CD4-positive, alpha-beta T cell treated with Interleukin-17A for 1 hour (primary cell): ENCODE results near the gene ADCY4.
A peak's percentile ranks its signal among the peaks of the same experiment; 100 is the strongest.
"Not testable (repeated sequence)": the region's sequence is repeated elsewhere in the genome, so short reads cannot be mapped to it uniquely, and the experiment has no call there.

ENCODE experiments used
- DNase-seq: peaks from one replicate; pipeline ENCODE4 v3.0.0-alpha.2; 2020

Gene ADCY4

GRCh38 chr14:24334431-24335291 is at the start of gene ADCY4:
ADCY4 (minus strand) TSS chr14:24335071; CDS start chr14:24334652, 419 bp downstream.
- DNase-seq, result no peak

GRCh38 chr14:24384169-24384568 is 49.3 kb upstream of the ADCY4 start:
- no peak for DNase-seq

- no peak for DNase-seq
Measured at GRCh38 chr14:24382064-24382371, 47.1 kb upstream of the ADCY4 start.

GRCh38 chr14:24381363-24382063 is 46.6 kb upstream of the ADCY4 start:
- DNase-seq, result no peak

GRCh38 chr14:24379907-24380730 is 45.2 kb upstream of the ADCY4 start:
- DNase-seq, result no peak

GRCh38 chr14:24378981-24379906 is 44.4 kb upstream of the ADCY4 start:
- no peak for DNase-seq

GRCh38 chr14:24378327-24378726 is 43.5 kb upstream of the ADCY4 start:
- no peak for DNase-seq

- no peak for DNase-seq
Measured at GRCh38 chr14:24377657-24378056, 42.8 kb upstream of the ADCY4 start.

- DNase-seq, result no peak
Measured at GRCh38 chr14:24377126-24377525, 42.3 kb upstream of the ADCY4 start.

GRCh38 chr14:24376448-24377070 is 41.7 kb upstream of the ADCY4 start:
- no peak for DNase-seq

- no peak for DNase-seq
Measured at GRCh38 chr14:24372701-24373416, 38.0 kb upstream of the ADCY4 start.

- not testable (repeated sequence) for DNase-seq
Measured at GRCh38 chr14:24371605-24372004, 36.7 kb upstream of the ADCY4 start.

- DNase-seq, result no peak
Measured at GRCh38 chr14:24370748-24371147, 35.9 kb upstream of the ADCY4 start.

- no peak for DNase-seq
Measured at GRCh38 chr14:24369907-24370687, 35.2 kb upstream of the ADCY4 start.

GRCh38 chr14:24369463-24369862 is 34.6 kb upstream of the ADCY4 start:
- DNase-seq, result no peak

- peak; percentile 42 for DNase-seq
Measured at GRCh38 chr14:24368562-24369252, 33.8 kb upstream of the ADCY4 start.

- no peak for DNase-seq
Measured at GRCh38 chr14:24368212-24368561, 33.3 kb upstream of the ADCY4 start.

GRCh38 chr14:24367514-24368211 is 32.8 kb upstream of the ADCY4 start, which contains the start of gene NFATC4:
NFATC4 (plus strand) TSS chr14:24368184; CDS start chr14:24368341, 157 bp downstream.
- no peak for DNase-seq
